Smooth muscle cell of the pulmonary artery (primary cell): Measurements from ENCODE around the gene VPS13D. TPM values are rescaled to one million over a fixed set of nuclear protein-coding genes. Genes with fewer than 3 reads are reported as not detected.

Experiments
- total RNA-seq: library from RNA; depleted of rRNA; stranded (reverse); fragments of >200 nt; gene quantifications from 2 replicates; pipeline ENCODE4 v1.2.3, GENCODE V29; 2014

The VPS13D gene
- total RNA-seq: 42.1 and 45.2 TPM in 2 replicates

GRCh38 chr1:12229835-12230548, at the start of gene VPS13D:
VPS13D (plus strand) TSS chr1:12230030; CDS start chr1:12234267, 4,237 bp downstream.

Other genes starting within 250 kb of the VPS13D start
- gene MFN2, start 249.6 kb upstream of the VPS13D start, total RNA-seq: 65.7 and 79.8 TPM in 2 replicates
- gene MIIP, start 210.5 kb upstream of the VPS13D start, total RNA-seq: 11.8 and 20.2 TPM in 2 replicates
- gene TNFRSF8, start 166.7 kb upstream of the VPS13D start, total RNA-seq: 0.23 TPM in 1 of 2 replicates, not detected in the other
- gene TNFRSF1B, start 63.0 kb upstream of the VPS13D start, total RNA-seq: 4.5 and 11.7 TPM in 2 replicates